Caco-2 (cell line): ENCODE data around the gene HSPA1B. TPM values are rescaled to one million over a fixed set of nuclear protein-coding genes. Genes with fewer than 3 reads are reported as not detected.

Experiments used
- BruUV-seq: library from RNA; stranded (reverse); fragments of 400-500 nt; replicated peaks from 2 replicates; lab custom pipeline; 2021; lab: Mats Ljungman, UMichigan
- CTCF ChIA-PET: fragments of 300-600 bp; sonication (Branson Sonifier 250); formaldehyde crosslinking; loops from one replicate; lab custom pipeline; 2022; ENCODE audit warnings: antibody characterized with exemption; lab: Charles Lee
- POLR2A ChIA-PET: fragments of 300-600 bp; sonication (Branson Sonifier 250); formaldehyde crosslinking; loops from one replicate; lab custom pipeline; 2022; ENCODE audit warnings: antibody characterized with exemption; lab: Charles Lee
- DNase-seq, 2 experiments: peaks; one replicate each; pipeline versions ENCODE4 v3.0.0 to v3.0.0-alpha.2; 2020 to 2022
- H3K27me3 ChIP-seq: replicated peaks from 2 replicates; pipeline ENCODE4 v1.6.0; 2011; ENCODE audit warnings: low read length; ENCODE audit not compliant: control insufficient read depth, insufficient read depth
- H3K36me3 ChIP-seq: 2 replicates; pipeline ENCODE4 v1.5.1; 2011; ENCODE audit warnings: low read length; ENCODE audit not compliant: control insufficient read depth, insufficient read depth
- H3K4me1 ChIP-seq: fragments of 250-450 bp; sonication (Bioruptor Pico); 2 replicates; pipeline ENCODE4 v1.5.1; 2020; ENCODE audit warnings: mild to moderate bottlenecking
- H3K4me3 ChIP-seq: 2 replicates; pipeline ENCODE4 v1.5.1; 2011; ENCODE audit warnings: low read depth, mild to moderate bottlenecking, control low read depth, low read length
- H3K9me3 ChIP-seq: fragments of 250-450 bp; sonication (Bioruptor Pico); 2 replicates; pipeline ENCODE4 v1.5.1; 2020; ENCODE audit warnings: mild to moderate bottlenecking, moderate library complexity
- H3K27ac Mint-ChIP-seq: one replicate; pipeline ENCODE4 v1.8.0; 2022; ENCODE audit warnings: mixed read lengths; ENCODE audit not compliant: unreplicated experiment
- H3K27me3 Mint-ChIP-seq: one replicate; pipeline ENCODE4 v1.8.0; 2022; ENCODE audit warnings: mixed read lengths; ENCODE audit not compliant: insufficient read depth, unreplicated experiment
- H3K36me3 Mint-ChIP-seq: one replicate; pipeline ENCODE4 v1.8.0; 2022; ENCODE audit warnings: mild to moderate bottlenecking, mixed read lengths; ENCODE audit not compliant: insufficient read depth, unreplicated experiment
- H3K4me1 Mint-ChIP-seq: one replicate; pipeline ENCODE4 v1.8.0; 2022; ENCODE audit warnings: low read depth, mixed read lengths; ENCODE audit not compliant: unreplicated experiment
- H3K4me3 Mint-ChIP-seq: one replicate; pipeline ENCODE4 v1.8.0; 2022; ENCODE audit warnings: mild to moderate bottlenecking, moderate library complexity, mixed read lengths; ENCODE audit not compliant: unreplicated experiment
- H3K9me3 Mint-ChIP-seq: one replicate; pipeline ENCODE4 v1.8.0; 2022; ENCODE audit warnings: mixed read lengths; ENCODE audit not compliant: unreplicated experiment
- intact Hi-C: fragments of 100-400 bp; cut with micrococcal nuclease; formaldehyde crosslinking; loops from one replicate; pipeline ENCODE4 v1.10.0; 2022; ENCODE audit not compliant: unreplicated experiment
- total RNA-seq: library from RNA; stranded (reverse); gene quantifications from 2 replicates; pipeline ENCODE4 v1.2.3, GENCODE V29; 2022
- TF ChIP-seq, protein P1 (sequence below), 2 experiments: fragments of 200-600 bp in 1 of 2; IDR thresholded peaks; 1 replicate in 1 of 2; 2 replicates in 1 of 2; pipeline versions ENCODE4 v1.5.1 to v1.8.0; 2011 to 2022; ENCODE audit warnings: antibody characterized with exemption in 1 of 2, control low read depth in 1 of 2, inconsistent platforms in 1 of 2, low read depth in 1 of 2, low read length in 1 of 2, mild to moderate bottlenecking in 1 of 2, moderate library complexity in 1 of 2; ENCODE audit not compliant: insufficient read depth in 1 of 2, severe bottlenecking in 1 of 2, unreplicated experiment in 1 of 2

The HSPA1B gene
- total RNA-seq, 1 experiment from 2014 or later = 99.0 TPM

DNA sequence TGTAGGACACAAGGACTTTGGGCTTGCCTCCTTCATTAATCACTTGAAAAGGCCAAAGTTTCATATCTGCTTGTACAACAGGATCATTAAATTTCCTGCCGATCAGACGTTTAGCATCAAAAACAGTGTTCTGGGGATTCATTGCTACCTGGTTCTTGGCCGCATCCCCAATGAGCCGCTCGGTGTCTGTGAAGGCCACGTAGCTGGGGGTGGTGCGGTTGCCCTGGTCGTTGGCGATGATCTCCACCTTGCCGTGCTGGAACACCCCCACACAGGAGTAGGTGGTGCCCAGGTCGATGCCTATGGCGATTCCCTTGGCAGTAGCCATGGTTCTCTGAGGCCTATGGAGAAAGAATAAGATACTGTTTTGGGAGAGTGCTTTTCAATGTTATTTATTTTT is 15.9 kb upstream of the HSPA1B start:
- Mint-ChIP-seq H3K4me3 (no peak overlapping the region), H3K36me3 (peaks cover 19% of the 10 kb centered on the region), H3K4me1 (peaks cover 9% of the 10 kb centered on the region), H3K27me3 (no peaks in the 10 kb centered on the region), H3K9me3 (no peaks in the 10 kb centered on the region), H3K27ac (no peak overlapping the region)
- H3K36me3 ChIP-seq = no peaks in the 10 kb centered on the region
- H3K4me3 ChIP-seq = no peak overlapping the region
- no peaks in the 10 kb centered on the region for H3K27me3 ChIP-seq
- ChIA-PET POLR2A (no interaction called here), CTCF (no interaction called here)
- TF ChIP-seq, protein P1, sequence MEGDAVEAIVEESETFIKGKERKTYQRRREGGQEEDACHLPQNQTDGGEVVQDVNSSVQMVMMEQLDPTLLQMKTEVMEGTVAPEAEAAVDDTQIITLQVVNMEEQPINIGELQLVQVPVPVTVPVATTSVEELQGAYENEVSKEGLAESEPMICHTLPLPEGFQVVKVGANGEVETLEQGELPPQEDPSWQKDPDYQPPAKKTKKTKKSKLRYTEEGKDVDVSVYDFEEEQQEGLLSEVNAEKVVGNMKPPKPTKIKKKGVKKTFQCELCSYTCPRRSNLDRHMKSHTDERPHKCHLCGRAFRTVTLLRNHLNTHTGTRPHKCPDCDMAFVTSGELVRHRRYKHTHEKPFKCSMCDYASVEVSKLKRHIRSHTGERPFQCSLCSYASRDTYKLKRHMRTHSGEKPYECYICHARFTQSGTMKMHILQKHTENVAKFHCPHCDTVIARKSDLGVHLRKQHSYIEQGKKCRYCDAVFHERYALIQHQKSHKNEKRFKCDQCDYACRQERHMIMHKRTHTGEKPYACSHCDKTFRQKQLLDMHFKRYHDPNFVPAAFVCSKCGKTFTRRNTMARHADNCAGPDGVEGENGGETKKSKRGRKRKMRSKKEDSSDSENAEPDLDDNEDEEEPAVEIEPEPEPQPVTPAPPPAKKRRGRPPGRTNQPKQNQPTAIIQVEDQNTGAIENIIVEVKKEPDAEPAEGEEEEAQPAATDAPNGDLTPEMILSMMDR (IDR thresholded peaks at IDR 0.05; ENCODE audit: insufficient read depth in 1 of 2, low read depth in 1 of 2, low read length in 1 of 2, severe bottlenecking in 1 of 2, unreplicated experiment in 1 of 2) = no peak
- peaks cover 10% of the 10 kb centered on the region for H3K4me1 ChIP-seq
- no peak for DNase-seq
- BruUV-seq = no TSS peak
- intact Hi-C loops = no loop called here
- H3K9me3 ChIP-seq = no peaks in the 10 kb centered on the region

DNA sequence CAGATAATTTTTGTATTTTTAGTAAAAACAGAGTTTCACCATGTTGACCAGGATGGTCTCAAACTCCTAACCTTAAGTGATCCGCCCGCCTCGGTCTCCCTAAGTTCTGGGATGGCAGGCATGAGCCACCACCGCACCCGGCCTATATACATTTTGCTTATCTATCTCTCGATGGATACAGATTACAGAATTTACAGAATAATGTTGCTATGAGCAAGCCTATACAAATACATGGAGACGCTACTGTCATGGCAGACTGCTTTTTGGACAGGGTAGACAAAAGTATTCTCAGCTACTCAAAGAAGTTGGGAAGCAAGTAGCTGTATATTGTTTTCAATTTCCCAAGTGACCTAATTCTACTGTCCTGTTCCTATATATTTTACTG is 14.1 kb upstream of the HSPA1B start:
- Mint-ChIP-seq H3K27ac (peak overlapping the region; percentile 96), H3K27me3 (no peaks in the 10 kb centered on the region), H3K4me1 (peaks cover 12% of the 10 kb centered on the region), H3K36me3 (peaks cover 25% of the 10 kb centered on the region), H3K4me3 (peak overlapping the region; percentile 89), H3K9me3 (no peaks in the 10 kb centered on the region)
- intact Hi-C loops = no loop called here
- H3K9me3 ChIP-seq = no peaks in the 10 kb centered on the region
- peaks cover 14% of the 10 kb centered on the region for H3K4me1 ChIP-seq
- POLR2A ChIA-PET = interaction anchor here (0.6 to 2.3 kb wide), 5 partner anchors 13 to 158 kb away, joined by 4 to 79 read pairs (median 29); partner anchors contain the start of genes APOM, HSPA1B, NEU1 and VARS1
- BruUV-seq = no TSS peak
- DNase-seq = no peak
- H3K36me3 ChIP-seq = no peaks in the 10 kb centered on the region
- H3K27me3 ChIP-seq = no peaks in the 10 kb centered on the region
- TF ChIP-seq, protein P1 (IDR thresholded peaks at IDR 0.05; ENCODE audit: insufficient read depth in 1 of 2, low read depth in 1 of 2, low read length in 1 of 2, severe bottlenecking in 1 of 2, unreplicated experiment in 1 of 2) = no peak
- no peak overlapping the region; the same call in 1 of the 2 replicates for H3K4me3 ChIP-seq
- CTCF ChIA-PET = interaction anchor here (0.6 to 1.6 kb wide), 2 partner anchors 16 to 18 kb away, joined by 3 to 6 read pairs; partner anchors contain the start of gene VARS1

DNA sequence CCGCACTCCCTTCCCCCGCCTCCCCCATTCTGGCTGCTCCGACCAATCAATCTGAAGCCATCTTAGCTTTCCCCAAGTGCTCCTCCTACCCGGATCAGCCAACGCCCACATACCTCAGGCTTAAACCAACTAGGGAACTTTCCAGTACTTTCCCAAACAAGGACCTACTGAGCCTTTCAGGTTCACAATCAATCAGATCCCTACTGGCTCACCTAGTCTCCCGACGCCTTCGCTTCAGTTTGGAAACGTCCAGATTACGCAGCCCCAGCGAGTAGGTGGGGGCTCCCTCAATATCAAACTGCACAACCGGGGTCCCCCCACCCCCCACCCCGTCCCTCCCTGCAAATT is 12.9 kb upstream of the HSPA1B start:
- H3K27me3 Mint-ChIP-seq = no peaks in the 10 kb centered on the region
- no peaks in the 10 kb centered on the region for H3K9me3 Mint-ChIP-seq
- peak; percentile 95 to 97 for DNase-seq
- H3K27ac Mint-ChIP-seq = peak overlapping the region; percentile 96
- Histone ChIP-seq H3K4me1 (peaks cover 24% of the 10 kb centered on the region), H3K9me3 (no peaks in the 10 kb centered on the region), H3K4me3 (peak overlapping the region; percentile 38), H3K36me3 (no peaks in the 10 kb centered on the region), H3K27me3 (no peaks in the 10 kb centered on the region)
- intact Hi-C loops = no loop called here
- no TSS peak for BruUV-seq
- H3K4me3 Mint-ChIP-seq = peak overlapping the region; percentile 89
- POLR2A ChIA-PET = interaction anchor here (0.6 to 2.3 kb wide), 32 partner anchors 8 to 1640 kb away, joined by 3 to 79 read pairs (median 4); partner anchors contain the start of genes ABHD16A, APOM, CLIC1 and DDAH2
- CTCF ChIA-PET = interaction anchor here (0.6 to 1.6 kb wide), 8 partner anchors 8 to 124 kb away, joined by 3 to 11 read pairs (median 4); partner anchors contain the start of genes HSPA1B, LSM2, NEU1 and VARS1
- TF ChIP-seq, protein P1 (IDR thresholded peaks at IDR 0.05; ENCODE audit: insufficient read depth in 1 of 2, low read depth in 1 of 2, low read length in 1 of 2, severe bottlenecking in 1 of 2, unreplicated experiment in 1 of 2) = no peak
- H3K36me3 Mint-ChIP-seq = peaks cover 33% of the 10 kb centered on the region
- H3K4me1 Mint-ChIP-seq = peaks cover 12% of the 10 kb centered on the region
